SW 1271 (cell line): Measurements from ENCODE around the gene NMT1.
"Not testable (repeated sequence)": the region's sequence is repeated elsewhere in the genome, so short reads cannot be mapped to it uniquely, and the experiment has no call there.

Experiments
- DNase-seq, 2 experiments: peaks; one replicate each; lab custom pipeline; 2025; lab: John Stamatoyannopoulos, UW

The NMT1 gene

GRCh38 chr17:45038728-45039634 is 22.1 kb upstream of the NMT1 start:
- no peak for DNase-seq

GRCh38 chr17:45040459-45040858 is 20.7 kb upstream of the NMT1 start:
- no peak for DNase-seq

- DNase-seq, result no peak
These were observed 18.6 kb upstream of the NMT1 start for GRCh38 chr17:45042346-45043120.

GRCh38 chr17:45043813-45044540 is 17.1 kb upstream of the NMT1 start:
- DNase-seq, result no peak

- DNase-seq, result no peak
These were observed 14.5 kb upstream of the NMT1 start for GRCh38 chr17:45046537-45047125.

- DNase-seq, result no peak
These were observed 12.1 kb upstream of the NMT1 start for GRCh38 chr17:45048795-45049563.

GRCh38 chr17:45050481-45051059 is 10.5 kb upstream of the NMT1 start:
- DNase-seq, result no peak

GRCh38 chr17:45051060-45051719 is 9.9 kb upstream of the NMT1 start, which contains the start of gene DCAKD:
TSS of gene DCAKD (minus strand) at chr17:45051632. CDS start at chr17:45034885, 16,747 bp downstream.
- DNase-seq, result peak; percentile 82 to 87

GRCh38 chr17:45051720-45052051 is 9.4 kb upstream of the NMT1 start:
- not testable (repeated sequence) for DNase-seq

DNA sequence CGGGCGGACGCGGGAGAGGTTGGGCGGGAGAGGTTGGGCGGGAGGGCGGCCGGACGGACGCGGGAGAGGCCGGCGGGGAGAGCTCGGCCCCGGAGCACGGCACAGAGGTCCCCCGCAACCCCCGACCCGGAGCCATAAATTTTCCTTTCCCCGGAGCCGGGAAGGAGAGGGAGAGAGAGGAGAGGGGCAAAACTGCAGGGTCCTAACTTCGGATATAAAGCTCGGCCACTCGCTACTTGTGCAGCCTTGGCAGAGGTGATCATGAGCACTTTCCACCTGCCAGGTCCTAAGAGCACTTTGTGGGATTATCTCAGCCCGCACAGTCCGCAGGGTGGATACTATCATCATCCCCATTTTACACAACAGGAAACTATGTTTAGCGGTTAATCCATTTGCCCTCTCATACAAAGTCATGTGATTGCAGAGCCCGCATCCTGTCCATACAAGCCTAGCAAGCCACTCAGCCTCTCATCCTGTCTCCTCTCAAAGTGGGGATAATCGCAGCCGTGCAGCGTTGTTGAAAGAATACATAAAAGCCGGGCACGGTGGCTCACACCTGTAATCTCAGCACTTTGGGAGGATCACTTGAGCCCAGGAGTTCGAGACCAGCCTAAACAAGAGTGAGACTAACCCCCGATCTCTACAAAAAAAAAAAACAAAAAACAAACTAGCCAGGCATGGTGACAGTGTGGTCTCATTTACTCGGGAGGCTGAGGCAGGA is 8.9 kb upstream of the NMT1 start:
- no peak for DNase-seq

DNA sequence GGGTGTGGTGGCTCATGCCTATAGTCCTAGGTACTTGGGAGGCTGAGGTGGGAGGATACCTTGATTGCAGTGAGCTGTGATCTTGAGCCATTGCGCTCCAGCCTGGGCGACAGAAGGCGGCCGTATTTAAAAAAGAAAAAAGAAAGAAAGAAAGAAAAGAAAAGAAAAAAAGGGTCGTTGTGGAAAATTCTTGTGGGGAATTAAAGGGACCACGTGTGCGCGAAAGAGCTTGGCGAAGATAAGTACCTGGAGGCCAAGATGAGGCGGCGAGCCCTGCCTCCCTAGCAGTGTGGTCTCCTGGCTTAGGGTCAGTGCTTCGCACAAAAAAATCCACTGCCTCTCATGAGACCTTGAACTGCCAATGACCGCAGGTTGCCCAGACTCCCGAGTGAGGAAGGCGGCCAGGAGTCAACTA is 728 bp upstream of the NMT1 start:
- no peak for DNase-seq

GRCh38 chr17:45061606-45062205 is 589 bp downstream of the NMT1 start:
- no peak for DNase-seq

GRCh38 chr17:45063198-45063597 is 2.1 kb downstream of the NMT1 start:
- DNase-seq, result no peak

- no peak for DNase-seq
These were observed 6.5 kb downstream of the NMT1 start for GRCh38 chr17:45067637-45068036.

DNA sequence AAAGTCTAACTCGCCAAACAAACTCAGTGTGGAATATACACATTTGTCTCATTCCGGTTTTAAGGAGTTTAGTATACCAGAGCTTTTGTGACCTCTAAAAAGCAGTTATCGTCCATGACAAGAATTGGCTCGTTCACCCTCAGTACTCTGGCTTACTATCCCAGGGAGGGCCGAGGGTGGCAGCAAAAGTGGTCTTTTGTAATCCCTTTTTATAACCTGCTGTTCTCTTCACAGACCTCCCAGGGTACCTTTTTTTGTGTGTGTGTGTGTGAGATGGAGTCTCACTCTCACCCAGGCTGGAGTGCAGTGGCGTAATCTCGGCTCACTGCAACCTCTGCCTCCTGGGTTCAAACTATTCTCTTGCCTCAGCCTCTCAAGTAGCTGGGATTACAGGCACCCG is 8.9 kb downstream of the NMT1 start:
- no peak for DNase-seq

- no peak for DNase-seq
These were observed 9.7 kb downstream of the NMT1 start for GRCh38 chr17:45070809-45071208.

DNA sequence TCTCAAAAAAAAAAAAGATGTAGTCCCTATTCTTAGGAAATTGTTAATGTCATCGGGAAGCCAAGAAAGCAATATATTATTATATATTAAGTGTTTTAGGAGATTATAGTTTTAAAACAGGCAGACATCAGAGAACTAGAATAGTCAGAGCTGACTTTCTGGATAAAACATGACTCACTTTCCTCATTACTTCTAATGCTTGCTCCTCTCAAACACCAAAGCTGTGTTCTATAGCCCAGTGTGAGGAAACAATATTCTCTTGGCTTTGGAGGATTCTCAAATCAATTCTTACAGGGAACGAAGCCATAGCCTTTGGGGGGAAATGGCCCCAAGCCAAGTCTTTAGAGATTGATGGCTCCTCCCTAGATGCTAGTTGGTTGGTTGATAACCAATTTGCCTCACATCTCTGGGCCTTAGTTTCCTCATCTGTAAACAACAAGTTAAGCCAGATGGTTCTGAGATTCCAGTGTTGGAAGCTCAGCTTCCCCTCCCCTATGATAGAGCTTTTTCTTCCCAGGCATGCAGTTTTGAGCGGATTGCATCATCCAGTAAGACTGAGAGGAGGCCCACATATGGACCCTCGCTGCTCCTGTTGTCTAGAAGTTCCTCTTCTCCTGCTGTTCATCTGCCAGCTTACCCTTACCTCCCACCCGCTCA is 12.4 kb downstream of the NMT1 start:
- no peak for DNase-seq

GRCh38 chr17:45077643-45078042 is 16.5 kb downstream of the NMT1 start:
- DNase-seq, result no peak
